HCT116 (cell line): ENCODE data around the gene CARMIL1. TPM values are rescaled to one million over a fixed set of nuclear protein-coding genes. Genes with fewer than 3 reads are reported as not detected.

ENCODE experiments used
- ATAC-seq: fragments of 200-7000 bp; cut with Tn5 transposase; 2 replicates; pipeline ENCODE4 v1.9.1; 2020; ENCODE audit warnings: mild to moderate bottlenecking, moderate library complexity
- BruUV-seq: library from RNA; stranded (reverse); fragments of 400-500 nt; replicated peaks from 2 replicates; lab custom pipeline; 2021; lab: Mats Ljungman, UMichigan
- CTCF ChIA-PET: fragments of 300-600 bp; sonication (Branson Sonifier 250); formaldehyde crosslinking; loops from one replicate; lab custom pipeline; 2021; ENCODE audit warnings: antibody characterized with exemption; lab: Charles Lee
- POLR2A ChIA-PET: fragments of 300-600, 350-600 bp; sonication (Branson Sonifier 250); formaldehyde crosslinking; loops from one replicate; lab custom pipeline; 2021; ENCODE audit warnings: antibody characterized with exemption; lab: Charles Lee
- RAD21 ChIA-PET, 2 experiments: fragments of 300-600 bp; sonication (Branson Sonifier 250); formaldehyde crosslinking; loops; one replicate each; lab custom pipeline; 2023; ENCODE audit warnings: low total read pairs in 2 of 2; ENCODE audit not compliant: uncharacterized antibody in 2 of 2, unreplicated experiment in 2 of 2, low non-redundant PET in 1 of 2; lab: Charles Lee
- DNase-seq: peaks from one replicate; pipeline ENCODE4 v3.0.0-alpha.2; 2010; ENCODE audit warnings: low read depth, low spot score
- H2AFZ ChIP-seq: fragments of 200-600 bp; shearing (Covaris generic), sonication (generic); 2 replicates; pipeline ENCODE4 v1.6.1; 2017; ENCODE audit warnings: low read depth, mixed run types, mixed read lengths, antibody characterized with exemption, low read length; ENCODE audit not compliant: poor library complexity, severe bottlenecking
- H3K27ac ChIP-seq: 2 replicates; pipeline ENCODE4 v1.5.1; 2012; ENCODE audit warnings: low read depth, low read length
- H3K27me3 ChIP-seq: fragments of 200-600 bp; sonication (generic); 2 replicates; pipeline ENCODE4 v1.6.1; 2016; ENCODE audit warnings: mixed run types, low read length, mixed read lengths; ENCODE audit not compliant: insufficient read depth
- H3K36me3 ChIP-seq, 2 experiments: fragments of 200-500 bp in 1 of 2; fragments of 200-600 bp in 1 of 2; sonication (Bioruptor generic) in 1 of 2; sonication (generic) in 1 of 2; 2 replicates each; pipeline versions ENCODE4 v1.5.1 to v1.6.1; 2014 to 2016; ENCODE audit warnings: low read length in 2 of 2, inconsistent platforms in 1 of 2, mixed read lengths in 1 of 2, mixed run types in 1 of 2; ENCODE audit not compliant: insufficient read depth in 2 of 2, control insufficient read depth in 1 of 2
- H3K4me1 ChIP-seq, 2 experiments: fragments of 200-600 bp in 1 of 2; sonication (generic) in 1 of 2; 2 replicates each; pipeline versions ENCODE4 v1.5.1 to v1.6.1; 2012 to 2017; ENCODE audit warnings: low read length in 2 of 2, inconsistent platforms in 1 of 2, mild to moderate bottlenecking in 1 of 2, mixed read lengths in 1 of 2, mixed run types in 1 of 2, moderate library complexity in 1 of 2; ENCODE audit not compliant: insufficient read depth in 2 of 2, control insufficient read depth in 1 of 2
- H3K4me2 ChIP-seq: fragments of 200-600 bp; sonication (generic); 2 replicates; pipeline ENCODE4 v1.6.1; 2017; ENCODE audit warnings: mixed run types, low read length, mixed read lengths
- H3K4me3 ChIP-seq, 2 experiments: fragments of 200-600 bp in 1 of 2; sonication (generic) in 1 of 2; replicated peaks in 1 of 2; 2 replicates each; pipeline ENCODE4 v1.5.1; 2011 to 2016; ENCODE audit warnings: low read length in 2 of 2, control low read depth in 1 of 2, low read depth in 1 of 2, mild to moderate bottlenecking in 1 of 2, mixed read lengths in 1 of 2, mixed run types in 1 of 2
- H3K79me2 ChIP-seq: fragments of 200-600 bp; sonication (generic); 2 replicates; pipeline ENCODE4 v1.6.1; 2017; ENCODE audit warnings: mild to moderate bottlenecking, mixed run types, low read length, moderate library complexity, mixed read lengths; ENCODE audit not compliant: insufficient read depth
- H3K9ac ChIP-seq: fragments of 200-600 bp; sonication (generic); 2 replicates; pipeline ENCODE4 v1.6.1; 2016; ENCODE audit warnings: low read length, mixed read lengths
- H3K9me2 ChIP-seq: fragments of 200-600 bp; sonication (generic), shearing (Covaris generic); 2 replicates; pipeline ENCODE4 v1.6.1; 2017; ENCODE audit warnings: mixed run types, mild to moderate bottlenecking, moderate library complexity; ENCODE audit not compliant: insufficient read depth
- H3K9me3 ChIP-seq, 2 experiments: fragments of 200-500 bp in 1 of 2; fragments of 200-600 bp in 1 of 2; sonication (Bioruptor generic) in 1 of 2; sonication (generic) in 1 of 2; 2 replicates each; pipeline ENCODE4 v1.6.1; 2014 to 2017; ENCODE audit warnings: low read length in 2 of 2, mixed read lengths in 2 of 2, inconsistent platforms in 1 of 2, low read depth in 1 of 2, mild to moderate bottlenecking in 1 of 2, mixed run types in 1 of 2, moderate library complexity in 1 of 2; ENCODE audit not compliant: control insufficient read depth in 1 of 2, insufficient read depth in 1 of 2
- H4K20me1 ChIP-seq: fragments of 200-600 bp; sonication (generic), shearing (Covaris generic); 2 replicates; pipeline ENCODE4 v1.6.1; 2017; ENCODE audit warnings: mixed run types, mild to moderate bottlenecking, moderate library complexity; ENCODE audit not compliant: insufficient read depth
- CBX3 ChIP-seq: IDR thresholded peaks from 2 replicates; pipeline ENCODE4 v1.6.1; 2012; ENCODE audit warnings: low read depth
- EGR1 ChIP-seq: IDR thresholded peaks from 2 replicates; pipeline ENCODE4 v1.6.1; 2012; ENCODE audit warnings: low read depth
- ELF1 ChIP-seq: IDR thresholded peaks from 2 replicates; pipeline ENCODE4 v1.6.1; 2012; ENCODE audit warnings: low read depth, borderline replicate concordance
- EZH2 ChIP-seq: fragments of 200-600 bp; sonication (generic); IDR thresholded peaks from 2 replicates; pipeline ENCODE4 v1.6.1; 2017; ENCODE audit warnings: antibody characterized with exemption, mixed run types
- EZH2phosphoT487 ChIP-seq: fragments of 200-600 bp; IDR thresholded peaks from 2 replicates; pipeline ENCODE4 v1.6.1; 2018; ENCODE audit warnings: antibody characterized with exemption, borderline replicate concordance
- FOSL1 ChIP-seq: IDR thresholded peaks from 2 replicates; pipeline ENCODE4 v1.6.1; 2012; ENCODE audit warnings: low read depth
- MAX ChIP-seq: IDR thresholded peaks from 2 replicates; pipeline ENCODE4 v1.6.1; 2012
- POLR2AphosphoS5 ChIP-seq: IDR thresholded peaks from 2 replicates; pipeline ENCODE4 v1.6.1; 2011; ENCODE audit warnings: mild to moderate bottlenecking, low read depth, low read length, moderate library complexity
- RAD21 ChIP-seq: IDR thresholded peaks from 2 replicates; pipeline ENCODE4 v1.6.1; 2012; ENCODE audit warnings: low read depth, mild to moderate bottlenecking
- REST ChIP-seq: IDR thresholded peaks from 2 replicates; pipeline ENCODE4 v1.6.1; 2012; ENCODE audit warnings: low read depth
- SIN3A ChIP-seq: IDR thresholded peaks from 2 replicates; pipeline ENCODE4 v1.6.1; 2012; ENCODE audit warnings: low read depth
- SRF ChIP-seq: IDR thresholded peaks from 2 replicates; pipeline ENCODE4 v1.6.1; 2012; ENCODE audit warnings: low read depth
- TCF7L2 ChIP-seq: IDR thresholded peaks from 2 replicates; pipeline ENCODE4 v1.7.0; 2011; ENCODE audit warnings: borderline replicate concordance, inconsistent platforms; ENCODE audit not compliant: insufficient read depth, insufficient read length; ENCODE audit errors: extremely low read depth
- ZFX ChIP-seq: fragments of 450-650 bp; IDR thresholded peaks from 2 replicates; pipeline ENCODE4 v1.6.1; 2017
- ZNF274 ChIP-seq: fragments of 200-500 bp; sonication (Bioruptor generic); IDR thresholded peaks from 2 replicates; pipeline ENCODE4 v1.6.1; 2014; ENCODE audit warnings: mild to moderate bottlenecking, low read depth, low read length, inconsistent platforms
- intact Hi-C: fragments of 100-400 bp; cut with micrococcal nuclease; formaldehyde crosslinking; loops from 2 replicates; pipeline ENCODE4 v1.10.0; 2022
- total RNA-seq: library from RNA; stranded (reverse); gene quantifications from one replicate; pipeline ENCODE4 v1.2.1, GENCODE V29; 2021; ENCODE audit not compliant: unreplicated experiment

CARMIL1 gene
- total RNA-seq, 1 experiment from 2014 or later: 21.7 TPM

- DNase-seq (no peak), ATAC-seq (no peak)
- Histone ChIP-seq H4K20me1 (no peaks in the 10 kb centered on the region), H2AFZ (no peak overlapping the region), H3K79me2 (no peaks in the 10 kb centered on the region), H3K27ac (no peak overlapping the region), H3K4me2 (no peak overlapping the region), H3K9ac (no peak overlapping the region), H3K4me1 (no peaks in the 10 kb centered on the region), H3K9me3 (0 out of 4 replicates have a peak, but pooled peaks cover 0 to 3% of the 10 kb centered on the region in 2 experiments), H3K4me3 (no peak overlapping the region), H3K9me2 (no peaks in the 10 kb centered on the region), H3K36me3 (no peaks in the 10 kb centered on the region), H3K27me3 (no peaks in the 10 kb centered on the region)
- RAD21 ChIA-PET: no interaction called here
- CTCF ChIA-PET: interaction anchor here (0.5 kb wide), 1 partner anchor 510 kb away, joined by 3 read pairs; no protein-coding TSS in a partner anchor
- BruUV-seq: no TSS peak
- intact Hi-C loops: no loop called here
- TF ChIP-seq EZH2phosphoT487 (no peak), ZFX (no peak), EZH2 (no peak), SIN3A (no peak), POLR2AphosphoS5 (no peak), ELF1 (no peak), SRF (no peak), ZNF274 (no peak), FOSL1 (no peak)
- POLR2A ChIA-PET: no interaction called here
Measured at GRCh38 chr6:25441663-25442270, 162.6 kb downstream of the CARMIL1 start.

GRCh38 chr6:25442898-25443297, 163.7 kb downstream of the CARMIL1 start:
- intact Hi-C loops: no loop called here
- Histone ChIP-seq H3K4me3 (no peak overlapping the region), H3K4me2 (no peak overlapping the region), H3K9me3 (0 out of 4 replicates have a peak, but pooled peaks cover 0 to 3% of the 10 kb centered on the region in 2 experiments), H4K20me1 (no peaks in the 10 kb centered on the region), H3K9ac (no peak overlapping the region), H3K79me2 (no peaks in the 10 kb centered on the region), H3K9me2 (no peaks in the 10 kb centered on the region), H3K27me3 (no peaks in the 10 kb centered on the region), H3K27ac (no peak overlapping the region), H2AFZ (no peak overlapping the region), H3K36me3 (no peaks in the 10 kb centered on the region), H3K4me1 (no peaks in the 10 kb centered on the region)
- ChIA-PET POLR2A (no interaction called here), CTCF (no interaction called here), RAD21 (no interaction called here)
- DNase-seq: no peak
- TF ChIP-seq EGR1 (no peak), EZH2 (no peak), TCF7L2 (no peak), CBX3 (no peak), ELF1 (no peak), SIN3A (no peak), SRF (no peak), REST (no peak), ZFX (no peak), FOSL1 (no peak), POLR2AphosphoS5 (no peak), MAX (no peak), RAD21 (no peak)
- no TSS peak for BruUV-seq
- no peak for ATAC-seq
